ENCODE results near the gene RABL2A. TPM values are rescaled to one million over a fixed set of nuclear protein-coding genes. Genes with fewer than 3 reads are reported as not detected.
"Not testable (repeated sequence)": the region's sequence is repeated elsewhere in the genome, so short reads cannot be mapped to it uniquely, and the experiment has no call there.

Gene RABL2A
- total RNA-seq, 1 experiment from 2014 or later = 29.6 TPM

- H3K36me3 Mint-ChIP-seq (ENCODE audit: insufficient read depth, unreplicated experiment); H3K9me3 Mint-ChIP-seq (ENCODE audit: low read depth, unreplicated experiment); intact Hi-C loops (cut with micrococcal nuclease; ENCODE audit: unreplicated experiment); H3K4me1 Mint-ChIP-seq (ENCODE audit: low read depth, unreplicated experiment); DNase-seq; H3K27ac Mint-ChIP-seq (ENCODE audit: unreplicated experiment); BruUV-seq (replicated peaks); CTCF ChIA-PET; H3K27me3 Mint-ChIP-seq (ENCODE audit: unreplicated experiment); H3K4me3 Mint-ChIP-seq (ENCODE audit: low read depth, unreplicated experiment): not testable (repeated sequence)
Measured at GRCh38 chr2:113621002-113621401, 6.1 kb upstream of the RABL2A start.

- H3K27ac Mint-ChIP-seq (ENCODE audit: unreplicated experiment); CTCF ChIA-PET; H3K9me3 Mint-ChIP-seq (ENCODE audit: low read depth, unreplicated experiment); intact Hi-C loops (cut with micrococcal nuclease; ENCODE audit: unreplicated experiment); DNase-seq; BruUV-seq (replicated peaks); H3K4me1 Mint-ChIP-seq (ENCODE audit: low read depth, unreplicated experiment); H3K27me3 Mint-ChIP-seq (ENCODE audit: unreplicated experiment): not testable (repeated sequence)
- peak overlapping the region; percentile 88 for H3K4me3 Mint-ChIP-seq (ENCODE audit: low read depth, unreplicated experiment)
- H3K36me3 Mint-ChIP-seq (ENCODE audit: insufficient read depth, unreplicated experiment) = peaks cover 16% of the 10 kb centered on the region
Measured at GRCh38 chr2:113625906-113626305, 1.2 kb upstream of the RABL2A start.

GRCh38 chr2:113632849-113633345 lies 5.8 kb downstream of the RABL2A start:
- H3K27me3 Mint-ChIP-seq (ENCODE audit: unreplicated experiment); DNase-seq; H3K9me3 Mint-ChIP-seq (ENCODE audit: low read depth, unreplicated experiment); CTCF ChIA-PET; intact Hi-C loops (cut with micrococcal nuclease; ENCODE audit: unreplicated experiment); BruUV-seq (replicated peaks); H3K4me1 Mint-ChIP-seq (ENCODE audit: low read depth, unreplicated experiment); H3K4me3 Mint-ChIP-seq (ENCODE audit: low read depth, unreplicated experiment); H3K36me3 Mint-ChIP-seq (ENCODE audit: insufficient read depth, unreplicated experiment); H3K27ac Mint-ChIP-seq (ENCODE audit: unreplicated experiment): not testable (repeated sequence)

GRCh38 chr2:113635358-113635757 lies 8.3 kb downstream of the RABL2A start:
- BruUV-seq (replicated peaks); CTCF ChIA-PET; intact Hi-C loops (cut with micrococcal nuclease; ENCODE audit: unreplicated experiment); H3K27ac Mint-ChIP-seq (ENCODE audit: unreplicated experiment); H3K4me3 Mint-ChIP-seq (ENCODE audit: low read depth, unreplicated experiment); DNase-seq; H3K9me3 Mint-ChIP-seq (ENCODE audit: low read depth, unreplicated experiment); H3K36me3 Mint-ChIP-seq (ENCODE audit: insufficient read depth, unreplicated experiment); H3K4me1 Mint-ChIP-seq (ENCODE audit: low read depth, unreplicated experiment); H3K27me3 Mint-ChIP-seq (ENCODE audit: unreplicated experiment): not testable (repeated sequence)

GRCh38 chr2:113636226-113636625 lies 9.2 kb downstream of the RABL2A start:
- H3K4me3 Mint-ChIP-seq (ENCODE audit: low read depth, unreplicated experiment); H3K27me3 Mint-ChIP-seq (ENCODE audit: unreplicated experiment); H3K4me1 Mint-ChIP-seq (ENCODE audit: low read depth, unreplicated experiment); DNase-seq; H3K27ac Mint-ChIP-seq (ENCODE audit: unreplicated experiment); intact Hi-C loops (cut with micrococcal nuclease; ENCODE audit: unreplicated experiment); CTCF ChIA-PET; H3K9me3 Mint-ChIP-seq (ENCODE audit: low read depth, unreplicated experiment); H3K36me3 Mint-ChIP-seq (ENCODE audit: insufficient read depth, unreplicated experiment); BruUV-seq (replicated peaks): not testable (repeated sequence)

- H3K9me3 Mint-ChIP-seq (ENCODE audit: low read depth, unreplicated experiment); H3K4me1 Mint-ChIP-seq (ENCODE audit: low read depth, unreplicated experiment); H3K4me3 Mint-ChIP-seq (ENCODE audit: low read depth, unreplicated experiment); intact Hi-C loops (cut with micrococcal nuclease; ENCODE audit: unreplicated experiment); CTCF ChIA-PET; DNase-seq; BruUV-seq (replicated peaks); H3K36me3 Mint-ChIP-seq (ENCODE audit: insufficient read depth, unreplicated experiment); H3K27me3 Mint-ChIP-seq (ENCODE audit: unreplicated experiment); H3K27ac Mint-ChIP-seq (ENCODE audit: unreplicated experiment): not testable (repeated sequence)
Measured at GRCh38 chr2:113638084-113638483, 11.0 kb downstream of the RABL2A start.

- H3K27ac Mint-ChIP-seq (ENCODE audit: unreplicated experiment); H3K4me3 Mint-ChIP-seq (ENCODE audit: low read depth, unreplicated experiment); CTCF ChIA-PET; H3K4me1 Mint-ChIP-seq (ENCODE audit: low read depth, unreplicated experiment); DNase-seq; H3K27me3 Mint-ChIP-seq (ENCODE audit: unreplicated experiment); intact Hi-C loops (cut with micrococcal nuclease; ENCODE audit: unreplicated experiment); BruUV-seq (replicated peaks); H3K9me3 Mint-ChIP-seq (ENCODE audit: low read depth, unreplicated experiment); H3K36me3 Mint-ChIP-seq (ENCODE audit: insufficient read depth, unreplicated experiment): not testable (repeated sequence)
Measured at GRCh38 chr2:113646217-113646616, 19.2 kb downstream of the RABL2A start.

- BruUV-seq (replicated peaks); H3K9me3 Mint-ChIP-seq (ENCODE audit: low read depth, unreplicated experiment); H3K27ac Mint-ChIP-seq (ENCODE audit: unreplicated experiment); H3K36me3 Mint-ChIP-seq (ENCODE audit: insufficient read depth, unreplicated experiment); intact Hi-C loops (cut with micrococcal nuclease; ENCODE audit: unreplicated experiment); H3K4me1 Mint-ChIP-seq (ENCODE audit: low read depth, unreplicated experiment); CTCF ChIA-PET; H3K4me3 Mint-ChIP-seq (ENCODE audit: low read depth, unreplicated experiment); H3K27me3 Mint-ChIP-seq (ENCODE audit: unreplicated experiment); DNase-seq: not testable (repeated sequence)
Measured at GRCh38 chr2:113650834-113651815, 24.1 kb downstream of the RABL2A start.

GRCh38 chr2:113652599-113652998 lies 25.5 kb downstream of the RABL2A start:
- DNase-seq; BruUV-seq (replicated peaks); H3K27me3 Mint-ChIP-seq (ENCODE audit: unreplicated experiment); H3K27ac Mint-ChIP-seq (ENCODE audit: unreplicated experiment); H3K4me1 Mint-ChIP-seq (ENCODE audit: low read depth, unreplicated experiment); CTCF ChIA-PET; H3K9me3 Mint-ChIP-seq (ENCODE audit: low read depth, unreplicated experiment); H3K36me3 Mint-ChIP-seq (ENCODE audit: insufficient read depth, unreplicated experiment); intact Hi-C loops (cut with micrococcal nuclease; ENCODE audit: unreplicated experiment); H3K4me3 Mint-ChIP-seq (ENCODE audit: low read depth, unreplicated experiment): not testable (repeated sequence)

GRCh38 chr2:113656031-113656624 lies 29.1 kb downstream of the RABL2A start:
- H3K36me3 Mint-ChIP-seq (ENCODE audit: insufficient read depth, unreplicated experiment); H3K9me3 Mint-ChIP-seq (ENCODE audit: low read depth, unreplicated experiment); intact Hi-C loops (cut with micrococcal nuclease; ENCODE audit: unreplicated experiment); H3K4me1 Mint-ChIP-seq (ENCODE audit: low read depth, unreplicated experiment); BruUV-seq (replicated peaks); CTCF ChIA-PET; H3K27ac Mint-ChIP-seq (ENCODE audit: unreplicated experiment): not testable (repeated sequence)
- DNase-seq = peak; percentile 50
- H3K4me3 Mint-ChIP-seq (ENCODE audit: low read depth, unreplicated experiment) = peak overlapping the region; percentile 87
- peaks cover 25% of the 10 kb centered on the region for H3K27me3 Mint-ChIP-seq (ENCODE audit: unreplicated experiment)
